Activated CD4-positive, alpha-beta T cell treated with anti-CD3 and anti-CD28 coated beads, Interleukin-10, Interleukin-2, amounts not matched to agents 100 ng/mL and 50 ng/mL, durations not matched to agents 16 hours and 8 hours (primary cell): Measurements from ENCODE around the gene LCLAT1.

Source experiments
- DNase-seq: peaks from one replicate; pipeline ENCODE4 v3.0.0-alpha.2; 2020

Gene LCLAT1

DNA sequence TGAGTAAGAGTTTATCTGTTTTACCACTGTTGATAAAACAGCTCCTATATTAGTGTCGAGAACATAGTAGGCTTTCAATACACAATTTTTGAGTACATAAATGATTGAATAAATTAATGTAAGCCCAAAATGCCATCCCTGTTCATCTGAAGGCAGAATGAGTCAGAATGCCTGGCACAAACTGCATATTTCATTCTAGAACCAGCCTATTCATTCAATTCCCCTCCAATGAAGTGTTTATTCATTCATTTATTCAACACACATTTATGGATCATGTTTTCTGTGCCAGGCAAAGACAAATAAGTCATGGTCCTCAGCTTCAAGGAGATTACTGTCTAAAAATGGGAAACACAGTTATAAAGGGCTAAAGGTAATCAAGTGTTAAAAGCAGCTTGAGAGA, 22.8 kb upstream of the LCLAT1 start:
- DNase-seq: no peak

- no peak for DNase-seq
Observed at GRCh38 chr2:30425326-30425725, 21.7 kb upstream of the LCLAT1 start.

DNA sequence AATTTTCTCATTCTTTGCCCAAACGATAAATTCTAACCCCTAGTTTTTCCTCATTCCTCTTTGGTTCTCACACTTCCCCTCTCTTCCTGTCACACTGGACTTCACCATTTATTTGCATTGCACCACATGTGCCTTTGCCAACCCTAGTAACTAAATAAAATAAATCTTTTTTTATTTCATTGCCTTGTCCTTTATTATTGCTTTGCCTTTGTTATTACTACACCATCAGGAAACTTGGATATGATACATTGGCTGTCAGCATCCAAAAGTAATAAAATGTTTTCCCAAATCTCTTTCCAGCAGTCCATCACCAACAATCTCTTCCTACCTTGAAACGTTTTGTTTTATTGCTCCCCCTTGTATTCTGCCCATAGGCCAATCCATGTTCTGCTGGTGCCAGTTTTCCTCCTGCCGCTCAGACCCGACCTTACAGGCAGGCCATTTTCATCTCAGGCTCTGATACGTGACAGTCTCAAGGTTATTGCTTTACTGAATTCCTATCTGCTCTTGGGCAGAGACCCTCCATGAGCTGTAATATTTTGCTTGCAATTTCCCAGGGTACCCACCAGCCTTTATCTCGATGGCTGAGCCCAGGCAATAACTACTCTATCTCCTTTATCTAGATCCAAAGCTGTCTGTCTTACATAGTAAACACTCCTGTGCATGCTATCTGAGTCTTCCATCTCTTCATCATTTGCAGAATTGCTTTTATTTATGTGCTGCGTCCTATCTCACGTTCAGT, 19.3 kb upstream of the LCLAT1 start:
- DNase-seq: no peak

DNA sequence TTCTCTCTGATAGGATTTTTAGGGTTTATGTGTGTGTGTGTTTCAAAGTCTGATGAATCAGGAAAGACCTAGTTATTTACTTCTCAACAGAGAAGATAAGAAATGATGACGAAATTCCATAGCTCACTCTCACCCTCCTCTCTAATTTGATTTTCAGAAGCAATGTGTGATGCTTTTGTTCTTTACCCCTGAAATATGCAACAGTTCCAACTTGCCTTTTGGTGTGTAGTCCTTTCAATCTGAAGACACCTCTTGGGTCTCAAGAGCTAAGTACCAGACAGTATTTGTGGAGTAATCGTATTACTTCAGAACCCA, 18.7 kb upstream of the LCLAT1 start:
- no peak for DNase-seq

GRCh38 chr2:30428827-30429461, 18.1 kb upstream of the LCLAT1 start:
- peak; percentile 16 for DNase-seq

DNA sequence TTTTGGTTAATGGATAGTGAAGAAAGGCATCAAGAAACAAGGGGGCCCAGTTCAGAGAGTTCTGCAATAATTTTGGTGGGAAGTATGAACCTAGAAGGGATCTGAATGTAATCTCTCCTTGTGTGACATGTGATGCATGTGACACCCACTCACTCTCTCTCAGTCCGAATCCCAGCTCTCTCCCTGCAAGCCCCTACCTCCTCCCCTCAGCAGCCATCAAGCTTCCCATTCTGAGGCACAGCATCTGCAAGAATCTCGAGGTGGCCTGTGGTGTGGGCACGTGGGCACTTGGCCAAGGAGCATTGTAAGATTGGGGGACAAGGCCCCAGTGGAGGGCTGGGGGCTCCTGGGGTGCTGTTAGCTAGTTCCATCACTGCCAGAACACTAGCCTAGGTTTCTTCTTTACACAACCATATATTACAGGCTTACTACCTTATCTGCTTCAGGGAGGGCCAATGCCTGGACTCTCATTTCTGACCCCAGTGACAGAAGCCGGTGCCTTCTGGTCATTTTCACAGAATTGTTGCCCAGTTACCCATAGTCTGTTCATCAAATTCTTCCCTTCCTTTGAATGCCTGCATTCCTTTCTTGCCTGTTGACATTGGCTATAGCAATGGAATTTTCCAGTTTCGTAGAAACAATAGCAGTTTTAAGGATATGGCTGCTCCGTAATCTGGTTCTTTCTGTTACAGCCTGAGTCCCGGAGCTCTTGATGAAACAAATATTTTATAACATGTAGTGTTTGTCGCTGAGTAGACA, 13.3 kb upstream of the LCLAT1 start:
- DNase-seq: no peak

- DNase-seq: no peak
Observed at GRCh38 chr2:30434708-30435107, 12.3 kb upstream of the LCLAT1 start.

GRCh38 chr2:30436859-30437435, 10.1 kb upstream of the LCLAT1 start:
- DNase-seq: no peak

DNA sequence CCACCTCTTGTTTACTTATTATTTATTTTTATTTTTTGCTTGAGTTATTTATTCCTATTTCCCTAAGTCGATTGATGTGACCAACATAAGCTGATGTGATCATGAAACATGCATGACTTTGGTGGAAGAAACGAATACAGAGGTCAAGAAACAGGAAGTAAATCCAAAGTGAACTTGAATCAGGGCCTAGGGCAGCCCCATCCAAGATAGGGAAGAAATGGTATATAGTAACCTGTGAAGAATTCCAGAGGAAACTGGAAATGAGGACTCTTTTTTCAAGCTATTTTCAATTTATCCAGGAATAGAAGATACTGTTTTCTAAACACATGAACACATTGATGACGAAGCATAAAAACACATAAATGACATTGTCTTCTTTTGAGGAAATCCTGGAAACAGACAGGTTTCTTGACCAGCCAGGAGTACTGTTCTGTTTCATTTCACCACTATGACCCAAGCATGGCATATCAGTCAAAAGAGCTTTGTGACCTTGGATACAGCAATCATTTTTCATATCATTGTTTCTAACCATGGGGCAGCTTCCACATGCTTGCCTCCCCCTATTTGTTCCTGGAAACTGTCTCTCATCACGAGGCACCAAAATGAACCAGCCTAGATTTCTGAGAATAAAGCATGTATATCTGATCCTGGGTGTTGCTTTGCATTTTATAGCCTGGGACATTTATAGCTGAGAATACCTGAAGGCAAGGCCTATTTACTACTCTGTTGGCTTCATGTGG, 9.1 kb upstream of the LCLAT1 start:
- DNase-seq: no peak

- DNase-seq: no peak
Observed at GRCh38 chr2:30439296-30439695, 7.8 kb upstream of the LCLAT1 start.

DNA sequence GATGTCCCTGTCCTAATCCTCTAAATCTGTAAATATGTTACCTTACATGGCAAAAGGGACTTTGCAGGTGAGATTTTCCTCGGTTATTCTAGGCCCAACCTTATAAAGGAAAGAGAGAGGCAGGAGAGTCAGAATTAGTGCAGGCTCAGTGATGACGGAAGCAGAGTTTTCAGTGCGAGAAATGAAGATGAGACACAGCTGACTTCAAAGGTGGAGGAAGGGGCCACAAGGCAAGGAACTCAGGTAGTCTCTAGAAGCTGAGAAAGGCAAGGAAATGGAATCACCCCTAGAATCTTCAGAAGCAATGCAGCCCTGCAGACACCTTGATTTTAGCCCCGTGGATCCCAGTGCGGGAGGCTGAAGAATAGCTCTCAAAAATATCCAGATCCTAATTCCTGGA, 7.2 kb upstream of the LCLAT1 start:
- DNase-seq: no peak

- DNase-seq: no peak
Observed at GRCh38 chr2:30441023-30441422, 6.0 kb upstream of the LCLAT1 start.

DNA sequence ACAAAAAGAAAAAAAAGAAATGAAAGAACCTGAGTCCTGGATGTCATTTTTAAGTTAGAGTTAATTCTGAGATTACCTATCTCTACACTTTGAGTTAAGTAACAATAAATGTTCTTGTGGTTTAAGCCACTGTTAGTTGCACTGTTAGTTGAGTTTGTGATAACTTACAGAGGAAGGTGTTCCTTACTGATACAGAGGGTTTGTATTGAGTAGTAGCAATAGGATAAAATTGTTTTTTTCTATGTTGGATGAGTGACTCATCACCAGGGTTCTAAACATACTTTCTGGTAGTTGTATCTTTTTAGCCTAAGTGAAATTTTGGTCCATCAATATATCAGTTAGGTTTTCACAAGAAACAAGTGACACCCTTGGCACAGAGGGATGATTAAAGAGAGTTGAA, 4.0 kb upstream of the LCLAT1 start:
- no peak for DNase-seq

DNA sequence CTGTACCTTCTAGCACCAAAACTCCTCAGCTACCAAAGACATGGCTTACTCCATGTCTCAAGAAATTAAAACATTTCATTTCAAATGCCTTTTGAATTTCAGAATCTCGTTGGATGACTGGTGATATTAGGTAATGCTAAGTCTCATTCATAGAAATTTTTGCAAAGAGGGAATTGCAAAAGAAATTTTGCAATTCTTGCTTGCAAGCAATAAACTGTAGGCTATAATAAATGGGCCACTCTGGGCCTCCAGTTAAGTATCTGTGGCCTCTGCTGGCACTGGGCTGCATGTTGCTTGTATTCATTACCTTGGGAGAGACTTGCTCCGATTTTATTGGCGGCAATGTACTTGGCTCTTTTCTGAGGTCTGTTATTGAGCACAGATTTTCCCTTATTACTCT, 2.8 kb upstream of the LCLAT1 start:
- DNase-seq: no peak

- DNase-seq: no peak
Observed at GRCh38 chr2:30445266-30445821, 1.7 kb upstream of the LCLAT1 start.

- DNase-seq: peak; percentile 12
Observed at GRCh38 chr2:30446602-30447148, 371 bp upstream of the LCLAT1 start.

DNA sequence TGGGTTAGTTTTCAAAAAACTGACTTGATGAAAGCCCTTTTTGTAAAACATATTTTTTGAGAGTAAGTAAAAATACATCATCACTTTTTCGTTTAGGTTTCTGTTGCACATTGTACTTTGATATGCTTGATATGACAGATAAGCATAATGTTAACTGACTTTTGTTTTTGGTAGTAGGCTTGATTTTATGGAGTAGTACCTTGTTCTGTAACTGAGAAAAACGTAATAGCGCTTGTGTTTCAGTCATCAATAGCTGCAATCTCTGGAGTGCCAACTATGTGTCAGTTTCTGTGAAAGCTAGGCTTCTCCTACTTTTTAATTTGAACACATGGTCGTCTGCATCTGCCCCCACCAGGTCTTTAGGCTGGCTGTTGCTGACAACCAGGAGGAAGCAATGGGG, 1.3 kb downstream of the LCLAT1 start:
- DNase-seq: peak; percentile 24

DNA sequence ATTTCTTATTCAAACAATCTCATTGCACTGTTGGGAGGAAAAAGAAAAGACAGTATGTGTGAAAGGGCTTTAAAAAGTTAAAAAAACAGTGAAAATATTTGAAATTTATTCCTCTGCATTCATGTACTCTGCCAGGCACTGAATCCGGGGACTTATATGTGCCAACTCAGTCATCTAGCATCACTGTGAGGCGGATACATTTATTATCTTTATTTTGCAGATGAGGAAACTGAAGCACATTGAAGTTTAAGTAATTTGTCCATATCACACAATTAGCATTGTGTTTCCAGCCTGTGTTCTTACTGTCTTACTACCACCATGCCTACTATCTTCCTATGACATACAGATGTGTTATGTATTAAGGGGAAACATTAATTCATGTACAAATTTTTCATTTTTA, 1.8 kb downstream of the LCLAT1 start:
- DNase-seq: no peak

DNA sequence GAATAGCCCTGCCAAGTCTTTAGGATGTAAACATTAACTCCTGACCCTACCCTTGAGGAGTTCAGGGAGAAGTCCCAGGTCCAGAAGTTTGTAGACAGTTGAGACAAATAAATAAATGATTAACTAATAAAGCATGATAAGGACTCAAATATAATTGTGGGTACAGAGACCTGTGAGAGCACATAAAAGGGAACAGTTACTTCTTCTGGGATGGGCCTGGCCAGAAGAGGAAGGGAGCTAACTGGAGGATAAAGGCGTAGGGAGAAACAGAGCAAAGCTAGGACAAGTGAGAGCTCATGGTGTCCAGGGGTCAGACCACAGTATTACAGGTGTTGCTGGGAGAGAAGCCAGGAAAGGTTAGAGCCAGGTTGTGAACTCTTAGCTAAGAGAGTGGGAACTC, 3.0 kb downstream of the LCLAT1 start:
- DNase-seq: no peak

- DNase-seq: no peak
Observed at GRCh38 chr2:30453498-30453897, 6.5 kb downstream of the LCLAT1 start.

- no peak for DNase-seq
Observed at GRCh38 chr2:30454571-30454970, 7.5 kb downstream of the LCLAT1 start.

DNA sequence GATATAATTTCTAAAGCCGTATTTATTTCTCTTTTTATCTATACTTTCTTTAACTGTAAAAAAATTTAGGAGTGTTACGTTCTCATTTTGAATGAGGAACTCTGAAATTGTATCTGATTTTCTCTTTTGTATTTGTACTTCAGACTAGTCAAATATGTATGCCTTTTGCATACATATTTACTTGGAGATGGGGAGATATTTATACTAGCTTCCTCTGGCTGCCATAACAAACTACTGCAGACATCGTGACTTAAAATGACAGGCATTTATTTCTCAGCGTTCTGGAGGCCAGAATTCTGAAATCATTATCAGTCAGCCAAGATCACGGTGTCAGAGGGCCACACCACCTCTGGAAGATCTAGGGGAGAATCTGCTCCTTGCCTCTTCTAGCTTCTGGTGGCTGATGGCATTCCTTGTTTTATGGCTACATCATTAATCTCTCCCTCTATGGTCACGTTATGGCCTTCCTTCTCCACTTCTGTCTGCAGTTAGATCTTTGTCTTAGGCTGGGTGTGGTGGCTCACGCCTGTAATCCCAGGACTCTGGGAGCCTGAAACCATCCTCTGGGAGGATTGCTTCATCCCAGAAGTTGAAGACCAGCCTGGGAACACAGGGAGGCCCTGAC, 8.2 kb downstream of the LCLAT1 start:
- no peak for DNase-seq
